ENCODE results near the gene PRDM16. TPM values are rescaled to one million over a fixed set of nuclear protein-coding genes. Genes with fewer than 3 reads are reported as not detected.

Gene PRDM16
- total RNA-seq, 1 experiment from 2014 or later: 5.3 TPM

GRCh38 chr1:3472088-3472850 is 403.3 kb downstream of the PRDM16 start:
- H3K9me3 ChIP-seq: no peaks in the 10 kb centered on the region
- ChIA-PET POLR2A (interaction anchor here (0.6 to 1.4 kb wide), 2 partner anchors 18 to 20 kb away, joined by 3 to 31 read pairs; partner anchors contain the start of gene ARHGEF16), CTCF (interaction anchor here (1.2 to 2.1 kb wide), 4 partner anchors 9 to 19 kb away, joined by 4 to 173 read pairs (median 5); partner anchors contain the start of gene ARHGEF16)
- no peak for DNase-seq
- no peak overlapping the region for H3K4me3 Mint-ChIP-seq (ENCODE audit: unreplicated experiment)
- peaks cover 10% of the 10 kb centered on the region for H3K4me1 Mint-ChIP-seq (ENCODE audit: low read depth, unreplicated experiment)
- no peak for TF ChIP-seq CTCF (IDR thresholded peaks at IDR 0.05; ENCODE audit: insufficient read depth in 1 of 2, low read depth in 1 of 2, low read length in 1 of 2, severe bottlenecking in 1 of 2, unreplicated experiment in 1 of 2)
- H3K4me3 ChIP-seq (ENCODE audit: low read depth, low read length): no peak overlapping the region
- H3K9me3 Mint-ChIP-seq (ENCODE audit: unreplicated experiment): no peaks in the 10 kb centered on the region
- H3K4me1 ChIP-seq: peaks cover 18% of the 10 kb centered on the region
- no peaks in the 10 kb centered on the region for H3K27me3 ChIP-seq (replicated peaks; ENCODE audit: control insufficient read depth, insufficient read depth, low read length)
- no TSS peak for BruUV-seq (replicated peaks)
- intact Hi-C loops (cut with micrococcal nuclease; ENCODE audit: unreplicated experiment): no loop called here
- no peaks in the 10 kb centered on the region; the same call in 1 of the 2 replicates for H3K36me3 ChIP-seq (ENCODE audit: control insufficient read depth, insufficient read depth, low read length)
- H3K27me3 Mint-ChIP-seq (ENCODE audit: insufficient read depth, unreplicated experiment): no peaks in the 10 kb centered on the region
- H3K36me3 Mint-ChIP-seq (ENCODE audit: insufficient read depth, unreplicated experiment): peaks cover 18% of the 10 kb centered on the region
- H3K27ac Mint-ChIP-seq (ENCODE audit: unreplicated experiment): peak overlapping the region; percentile 95

- BruUV-seq (replicated peaks): no TSS peak
- Mint-ChIP-seq H3K27ac (ENCODE audit: unreplicated experiment) (no peak overlapping the region), H3K4me1 (ENCODE audit: low read depth, unreplicated experiment) (peaks cover 10% of the 10 kb centered on the region), H3K9me3 (ENCODE audit: unreplicated experiment) (no peaks in the 10 kb centered on the region), H3K4me3 (ENCODE audit: unreplicated experiment) (no peak overlapping the region), H3K27me3 (ENCODE audit: insufficient read depth, unreplicated experiment) (no peaks in the 10 kb centered on the region), H3K36me3 (ENCODE audit: insufficient read depth, unreplicated experiment) (peaks cover 18% of the 10 kb centered on the region)
- Histone ChIP-seq H3K36me3 (ENCODE audit: control insufficient read depth, insufficient read depth, low read length) (no peaks in the 10 kb centered on the region; the same call in 1 of the 2 replicates), H3K4me3 (ENCODE audit: low read depth, low read length) (no peak overlapping the region), H3K27me3 (replicated peaks; ENCODE audit: control insufficient read depth, insufficient read depth, low read length) (no peaks in the 10 kb centered on the region), H3K4me1 (peaks cover 18% of the 10 kb centered on the region), H3K9me3 (no peaks in the 10 kb centered on the region)
- POLR2A ChIA-PET: interaction anchor here (0.6 kb wide), 1 partner anchor 20 kb away, joined by 3 read pairs; no protein-coding TSS in a partner anchor
- intact Hi-C loops (cut with micrococcal nuclease; ENCODE audit: unreplicated experiment): no loop called here
- no peak for TF ChIP-seq CTCF (IDR thresholded peaks at IDR 0.05; ENCODE audit: insufficient read depth in 1 of 2, low read depth in 1 of 2, low read length in 1 of 2, severe bottlenecking in 1 of 2, unreplicated experiment in 1 of 2)
- DNase-seq: no peak
- CTCF ChIA-PET: interaction anchor here (1.8 to 2.1 kb wide), 2 partner anchors 10 to 20 kb away, joined by 4 to 173 read pairs; no protein-coding TSS in a partner anchor
Measured at GRCh38 chr1:3472906-3473305, 403.9 kb downstream of the PRDM16 start.

- no TSS peak for BruUV-seq (replicated peaks)
- H3K4me3 ChIP-seq (ENCODE audit: low read depth, low read length): no peak overlapping the region
- peaks cover 18% of the 10 kb centered on the region for H3K4me1 ChIP-seq
- peaks cover 18% of the 10 kb centered on the region for H3K36me3 Mint-ChIP-seq (ENCODE audit: insufficient read depth, unreplicated experiment)
- no peaks in the 10 kb centered on the region for H3K9me3 ChIP-seq
- no peaks in the 10 kb centered on the region for H3K27me3 ChIP-seq (replicated peaks; ENCODE audit: control insufficient read depth, insufficient read depth, low read length)
- intact Hi-C loops (cut with micrococcal nuclease; ENCODE audit: unreplicated experiment): no loop called here
- ChIA-PET POLR2A (no interaction called here), CTCF (no interaction called here)
- H3K9me3 Mint-ChIP-seq (ENCODE audit: unreplicated experiment): no peaks in the 10 kb centered on the region
- peaks cover 10% of the 10 kb centered on the region for H3K4me1 Mint-ChIP-seq (ENCODE audit: low read depth, unreplicated experiment)
- TF ChIP-seq CTCF (IDR thresholded peaks at IDR 0.05; ENCODE audit: insufficient read depth in 1 of 2, low read depth in 1 of 2, low read length in 1 of 2, severe bottlenecking in 1 of 2, unreplicated experiment in 1 of 2): no peak
- DNase-seq: no peak
- no peak overlapping the region for H3K27ac Mint-ChIP-seq (ENCODE audit: unreplicated experiment)
- no peaks in the 10 kb centered on the region for H3K27me3 Mint-ChIP-seq (ENCODE audit: insufficient read depth, unreplicated experiment)
- H3K4me3 Mint-ChIP-seq (ENCODE audit: unreplicated experiment): no peak overlapping the region
- no peaks in the 10 kb centered on the region; the same call in 1 of the 2 replicates for H3K36me3 ChIP-seq (ENCODE audit: control insufficient read depth, insufficient read depth, low read length)
Measured at GRCh38 chr1:3473381-3473844, 404.4 kb downstream of the PRDM16 start.
